ENCODE measurements around the gene ANKRD55.
"Not testable (repeated sequence)": the region's sequence is repeated elsewhere in the genome, so short reads cannot be mapped to it uniquely, and the experiment has no call there.

Gene ANKRD55

DNA sequence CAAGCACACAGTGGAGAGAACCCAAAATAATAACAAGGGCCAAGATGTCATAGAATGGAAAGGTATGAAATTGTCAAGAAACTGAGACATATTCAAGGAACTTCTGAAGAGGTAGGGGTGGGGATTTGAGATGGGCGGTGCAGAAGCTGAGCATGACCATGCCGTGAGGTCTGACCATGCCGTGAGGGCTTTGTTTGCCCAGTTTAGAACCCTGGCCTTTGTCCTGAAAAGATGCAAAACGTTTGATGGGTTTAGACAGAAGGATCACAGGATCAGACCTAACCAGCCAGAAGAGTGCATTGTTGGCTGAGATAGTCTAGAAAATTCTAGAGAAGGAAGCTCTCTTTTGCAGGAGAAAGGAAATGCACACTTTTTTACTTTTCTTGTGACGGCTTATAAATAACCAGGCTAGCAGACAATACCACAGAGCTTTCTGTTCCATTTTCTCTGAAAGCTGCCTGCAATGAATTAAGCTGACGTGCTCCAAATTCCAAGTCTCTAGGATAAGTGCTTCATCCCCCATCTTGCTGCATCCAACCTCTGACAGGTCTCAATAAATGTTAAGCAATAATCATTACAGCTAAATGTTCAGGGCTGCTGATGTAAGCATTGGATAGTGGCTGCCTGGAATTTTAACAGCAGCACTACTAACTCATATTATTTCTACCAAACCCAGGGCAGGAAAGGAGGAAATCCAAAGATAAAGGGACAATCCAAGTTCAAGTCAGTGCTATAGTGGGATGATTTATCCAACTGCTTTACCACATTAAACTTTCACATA is 127.4 kb downstream of the ANKRD55 start:
- H3K4me3 ChIP-seq (replicated peaks; ENCODE audit: low read depth, low read length), result no peak overlapping the region
- no peak for DNase-seq (ENCODE audit: low read depth)
- TF ChIP-seq, protein P1, sequence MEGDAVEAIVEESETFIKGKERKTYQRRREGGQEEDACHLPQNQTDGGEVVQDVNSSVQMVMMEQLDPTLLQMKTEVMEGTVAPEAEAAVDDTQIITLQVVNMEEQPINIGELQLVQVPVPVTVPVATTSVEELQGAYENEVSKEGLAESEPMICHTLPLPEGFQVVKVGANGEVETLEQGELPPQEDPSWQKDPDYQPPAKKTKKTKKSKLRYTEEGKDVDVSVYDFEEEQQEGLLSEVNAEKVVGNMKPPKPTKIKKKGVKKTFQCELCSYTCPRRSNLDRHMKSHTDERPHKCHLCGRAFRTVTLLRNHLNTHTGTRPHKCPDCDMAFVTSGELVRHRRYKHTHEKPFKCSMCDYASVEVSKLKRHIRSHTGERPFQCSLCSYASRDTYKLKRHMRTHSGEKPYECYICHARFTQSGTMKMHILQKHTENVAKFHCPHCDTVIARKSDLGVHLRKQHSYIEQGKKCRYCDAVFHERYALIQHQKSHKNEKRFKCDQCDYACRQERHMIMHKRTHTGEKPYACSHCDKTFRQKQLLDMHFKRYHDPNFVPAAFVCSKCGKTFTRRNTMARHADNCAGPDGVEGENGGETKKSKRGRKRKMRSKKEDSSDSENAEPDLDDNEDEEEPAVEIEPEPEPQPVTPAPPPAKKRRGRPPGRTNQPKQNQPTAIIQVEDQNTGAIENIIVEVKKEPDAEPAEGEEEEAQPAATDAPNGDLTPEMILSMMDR (IDR thresholded peaks at IDR 0.05; ENCODE audit: low read length, missing control alignments), result no peak

DNA sequence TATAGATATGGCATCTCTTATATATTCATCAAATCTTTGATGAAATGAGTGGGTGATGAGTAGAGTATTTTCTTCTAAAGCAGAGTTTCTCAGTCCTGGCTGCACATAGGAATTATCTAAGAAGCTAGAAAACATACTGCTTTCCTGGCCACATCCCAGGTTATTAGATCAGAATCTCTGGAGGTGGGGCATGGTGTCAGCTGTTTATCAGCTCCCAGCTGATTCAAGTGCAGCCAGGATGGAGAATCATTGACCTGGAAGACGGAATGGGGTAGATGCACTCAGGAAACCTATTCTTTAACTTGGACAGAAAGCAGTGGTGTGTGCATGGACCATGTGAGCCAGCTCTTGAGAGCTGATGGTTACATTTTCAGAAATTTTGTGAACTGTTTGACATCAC is 130.2 kb downstream of the ANKRD55 start:
- no peak for DNase-seq (ENCODE audit: low read depth)
- no peak overlapping the region for H3K4me3 ChIP-seq (replicated peaks; ENCODE audit: low read depth, low read length)
- TF ChIP-seq, protein P1 (IDR thresholded peaks at IDR 0.05; ENCODE audit: low read length, missing control alignments), result no peak

DNA sequence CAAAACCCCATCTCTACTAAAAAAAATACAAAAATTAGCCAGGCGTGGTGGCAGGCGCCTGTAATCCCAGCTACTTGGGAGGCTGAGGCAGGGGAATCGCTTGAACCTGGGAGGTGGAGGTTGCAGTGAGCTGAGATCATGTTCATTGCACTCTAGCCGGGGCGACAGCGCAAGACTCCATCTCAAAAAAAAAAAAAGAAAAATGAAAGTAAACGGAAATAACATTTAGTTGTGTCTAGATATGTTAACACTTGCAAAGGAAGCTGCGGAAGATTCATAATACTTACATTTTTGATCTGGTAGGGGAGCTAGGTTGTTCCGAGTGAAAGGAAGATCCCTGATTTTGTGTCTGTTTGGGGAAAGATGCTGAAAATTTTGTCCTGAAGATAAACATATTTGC is 130.9 kb downstream of the ANKRD55 start:
- not testable (repeated sequence) for H3K4me3 ChIP-seq (replicated peaks; ENCODE audit: low read depth, low read length); DNase-seq (ENCODE audit: low read depth)

DNA sequence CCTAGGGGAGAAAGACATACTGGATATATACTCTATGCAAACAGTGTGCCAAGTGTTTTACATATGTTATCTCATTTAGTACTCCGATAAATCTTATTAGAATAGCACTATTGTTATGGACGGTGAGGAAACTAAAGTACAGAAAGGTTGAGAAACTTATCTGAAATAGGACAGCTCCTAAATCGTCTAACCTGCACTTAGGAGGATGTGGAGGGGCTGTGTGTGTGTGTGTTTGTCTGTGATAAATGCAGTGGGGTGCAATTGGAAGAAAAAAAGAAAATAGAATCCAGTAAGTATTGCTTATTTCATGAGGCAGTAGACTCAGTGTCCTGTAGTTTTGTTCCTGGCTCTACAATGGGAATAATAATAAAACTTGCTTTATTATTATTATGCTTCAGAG is 131.9 kb downstream of the ANKRD55 start:
- no peak overlapping the region for H3K4me3 ChIP-seq (replicated peaks; ENCODE audit: low read depth, low read length)
- no peak for DNase-seq (ENCODE audit: low read depth)
- TF ChIP-seq, protein P1 (IDR thresholded peaks at IDR 0.05; ENCODE audit: low read length, missing control alignments), result no peak

DNA sequence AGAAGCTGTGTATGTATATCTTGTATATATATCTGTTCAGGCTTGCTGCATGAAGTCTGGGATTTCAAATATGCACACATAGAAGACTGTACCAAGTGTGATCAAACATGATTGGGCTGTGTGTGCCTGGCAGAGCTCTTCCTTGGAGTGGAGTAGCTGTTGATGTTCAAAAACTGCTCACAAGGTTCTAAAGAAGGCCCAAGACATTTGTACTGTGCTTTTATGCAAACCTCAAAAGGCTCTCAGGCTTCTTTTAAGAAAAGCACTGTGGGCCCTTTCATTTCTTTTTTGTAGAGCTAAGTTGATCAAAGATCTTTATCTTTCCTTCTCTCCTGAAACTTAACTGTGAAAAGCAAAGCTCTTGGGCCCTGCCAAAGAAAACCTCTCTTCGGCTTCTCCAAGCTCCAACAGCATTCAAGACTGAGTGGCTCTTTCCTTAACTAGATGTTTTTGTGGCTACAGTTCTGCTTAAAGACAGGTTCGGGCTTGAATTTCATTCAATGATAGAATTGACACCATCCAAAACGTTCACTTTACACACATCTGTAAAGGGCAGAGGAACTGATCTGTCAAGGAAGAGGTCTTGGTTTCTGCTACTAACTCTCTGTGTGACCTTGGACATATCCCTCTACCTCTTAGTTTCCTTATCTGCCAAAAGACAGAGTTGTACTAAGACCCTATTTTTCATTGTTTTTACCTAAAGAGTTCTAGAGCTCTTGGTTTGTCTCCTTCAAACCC is 132.5 kb downstream of the ANKRD55 start:
- H3K4me3 ChIP-seq (replicated peaks; ENCODE audit: low read depth, low read length), result no peak overlapping the region
- DNase-seq (ENCODE audit: low read depth), result no peak
- TF ChIP-seq, protein P1 (IDR thresholded peaks at IDR 0.05; ENCODE audit: low read length, missing control alignments), result no peak

DNA sequence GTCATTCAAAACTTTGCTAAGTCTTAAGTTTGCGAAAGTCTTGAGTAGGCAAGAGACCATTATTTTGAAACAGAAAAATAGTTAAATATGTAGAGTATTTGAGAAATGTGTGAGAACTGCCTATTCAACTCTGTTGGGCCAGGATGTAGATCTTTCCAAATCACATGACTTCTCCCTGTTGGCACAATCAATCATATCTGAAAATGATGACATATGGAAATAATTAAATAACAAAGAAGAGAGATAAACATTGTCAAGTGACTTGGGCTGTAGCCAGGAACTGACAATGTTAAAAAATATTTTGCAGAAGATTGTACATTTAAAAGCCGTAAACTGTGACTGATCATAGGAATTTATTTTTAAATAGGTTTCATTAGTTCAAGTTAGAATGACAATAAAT is 133.8 kb downstream of the ANKRD55 start:
- peak; percentile 94 for DNase-seq (ENCODE audit: low read depth)
- H3K4me3 ChIP-seq (replicated peaks; ENCODE audit: low read depth, low read length), result no peak overlapping the region
- TF ChIP-seq, protein P1 (IDR thresholded peaks at IDR 0.05; ENCODE audit: low read length, missing control alignments), result no peak

DNA sequence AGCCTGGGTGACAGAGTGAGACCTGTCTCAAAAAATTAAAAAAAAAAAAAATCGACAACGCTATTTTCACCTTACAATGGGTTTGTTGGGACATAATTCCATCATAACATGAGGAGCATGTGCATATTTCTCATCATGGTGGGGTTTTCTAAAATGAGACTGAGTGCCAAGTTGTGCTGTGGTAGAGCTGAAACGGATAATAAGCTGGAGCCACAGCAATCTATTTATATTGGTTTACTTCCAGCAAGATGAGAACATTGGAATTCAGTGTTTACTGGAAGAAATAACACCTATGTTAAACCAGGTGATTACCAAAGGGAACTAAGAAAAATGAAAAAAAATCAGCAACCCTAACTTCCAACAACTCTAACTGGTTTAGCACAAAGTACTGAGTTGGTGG is 136.1 kb downstream of the ANKRD55 start:
- no peak for DNase-seq (ENCODE audit: low read depth)
- H3K4me3 ChIP-seq (replicated peaks; ENCODE audit: low read depth, low read length), result no peak overlapping the region
- TF ChIP-seq, protein P1 (IDR thresholded peaks at IDR 0.05; ENCODE audit: low read length, missing control alignments), result no peak

Data from fibroblast of pulmonary artery (primary cell).